HG02970 (cell line): Measurements from ENCODE around the gene RPL22.

Source experiments
- ATAC-seq: cut with Tn5 transposase; IDR thresholded peaks from one replicate; pipeline ENCODE4 v1.9.1; 2021; ENCODE audit warnings: mild to moderate bottlenecking, moderate library complexity, moderate number of reproducible peaks; ENCODE audit not compliant: unreplicated experiment, low FRiP score

The RPL22 gene

GRCh38 chr1:6140413-6140812 is 59.0 kb downstream of the RPL22 start:
- ATAC-seq: no peak

- no peak for ATAC-seq
These were observed 61.6 kb downstream of the RPL22 start for GRCh38 chr1:6137758-6138157.

- ATAC-seq: no peak
These were observed 62.7 kb downstream of the RPL22 start for GRCh38 chr1:6136516-6137220.
